NCI-H1048 (cell line): ENCODE measurements around the gene MYL9.

Experiments used
- DNase-seq: peaks from one replicate; lab custom pipeline; 2025; lab: John Stamatoyannopoulos, UW

MYL9 gene

GRCh38 chr20:36582821-36583220 lies 41.5 kb downstream of the MYL9 start:
- no peak for DNase-seq

- DNase-seq, result no peak
Measured at GRCh38 chr20:36584018-36584481, 42.7 kb downstream of the MYL9 start.

GRCh38 chr20:36585410-36586125 lies 44.2 kb downstream of the MYL9 start:
- DNase-seq, result no peak

GRCh38 chr20:36587388-36588070 lies 46.2 kb downstream of the MYL9 start:
- DNase-seq, result no peak

GRCh38 chr20:36591281-36591680 lies 50.0 kb downstream of the MYL9 start:
- DNase-seq, result no peak

- no peak for DNase-seq
Measured at GRCh38 chr20:36591854-36592641, 50.7 kb downstream of the MYL9 start.

GRCh38 chr20:36593347-36593929 lies 52.1 kb downstream of the MYL9 start:
- DNase-seq, result no peak

- DNase-seq, result no peak
Measured at GRCh38 chr20:36599912-36600345, 58.6 kb downstream of the MYL9 start.
